GM12891 (cell line): ENCODE results near the gene ADAD2.
"Not testable (repeated sequence)": the region's sequence is repeated elsewhere in the genome, so short reads cannot be mapped to it uniquely, and the experiment has no call there.

Experiments
- DNase-seq: peaks from one replicate; pipeline ENCODE4 v3.0.0; 2011; ENCODE audit warnings: low spot score; ENCODE audit not compliant: insufficient read length
- FAIRE-seq: peaks from 2 replicates; lab custom pipeline; 2011; peaks lifted over from hg19 to GRCh38; lab: Jason Lieb, UNC
- PAX5 ChIP-seq: IDR thresholded peaks from 2 replicates; pipeline ENCODE4 v1.6.1; 2011; ENCODE audit warnings: low read length, moderate library complexity, mild to moderate bottlenecking; ENCODE audit not compliant: insufficient read depth, severe bottlenecking
- POLR2A ChIP-seq: IDR thresholded peaks from 2 replicates; pipeline ENCODE4 v1.6.1; 2011; ENCODE audit warnings: low read depth, low read length, control low read depth
- POLR2AphosphoS5 ChIP-seq: IDR thresholded peaks from 2 replicates; pipeline ENCODE4 v1.6.1; 2011; ENCODE audit warnings: low read depth, low read length, control low read depth
- POU2F2 ChIP-seq: IDR thresholded peaks from 2 replicates; pipeline ENCODE4 v1.6.1; 2011; ENCODE audit warnings: low read depth, mild to moderate bottlenecking, control low read depth, low read length, moderate library complexity
- SPI1 ChIP-seq: IDR thresholded peaks from 2 replicates; pipeline ENCODE4 v1.6.1; 2011; ENCODE audit warnings: low read depth, low read length, control low read depth
- TAF1 ChIP-seq: IDR thresholded peaks from 2 replicates; pipeline ENCODE4 v1.6.1; 2011; ENCODE audit warnings: low read depth, low read length, control low read depth

Gene ADAD2

GRCh38 chr16:84212154-84212553 lies 21.2 kb downstream of the ADAD2 start:
- DNase-seq (no peak), FAIRE-seq (no peak)
- no peak for TF ChIP-seq PAX5
- TF ChIP-seq POU2F2, result no peak
- no peak for TF ChIP-seq SPI1
- no peak for TF ChIP-seq POLR2AphosphoS5
- no peak for TF ChIP-seq TAF1
- no peak for TF ChIP-seq POLR2A

- TF ChIP-seq SPI1 (no peak), PAX5 (no peak), POLR2A (no peak), POLR2AphosphoS5 (no peak), POU2F2 (no peak), TAF1 (no peak)
- no peak for FAIRE-seq
- no peak for DNase-seq
Measured at GRCh38 chr16:84212631-84213030, 21.7 kb downstream of the ADAD2 start.

DNA sequence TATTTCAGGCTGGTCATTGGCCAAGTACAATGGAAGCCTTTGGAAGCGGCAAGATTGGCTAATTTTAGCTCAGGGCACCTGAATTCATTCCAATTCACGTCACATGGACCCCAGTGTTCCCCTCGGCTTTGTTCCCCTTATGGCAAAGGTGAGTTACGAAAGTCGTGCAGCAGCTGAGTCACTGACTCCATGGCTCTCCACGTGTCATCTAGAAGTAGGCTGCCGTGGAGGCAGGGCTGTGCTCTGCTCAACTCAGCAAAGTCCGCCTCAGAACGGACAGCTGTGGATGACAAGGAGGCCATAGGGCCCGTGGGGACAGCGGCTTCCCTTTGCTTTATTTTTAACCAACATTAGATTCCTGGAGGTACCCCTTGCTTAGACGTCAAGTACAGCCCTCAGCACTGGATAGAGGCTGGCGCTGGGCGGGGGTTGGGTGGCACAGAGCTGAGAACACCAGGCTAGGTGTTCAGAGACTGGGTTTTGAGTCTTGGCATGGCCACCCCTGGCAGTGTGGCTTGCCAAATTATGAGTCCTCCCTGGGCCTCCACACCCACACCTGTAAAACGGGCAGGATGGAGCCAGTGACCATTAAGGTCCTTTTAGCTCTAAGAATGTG lies 23.6 kb downstream of the ADAD2 start:
- TF ChIP-seq POLR2A (no peak), POU2F2 (no peak), POLR2AphosphoS5 (no peak), SPI1 (no peak), PAX5 (no peak), TAF1 (no peak)
- FAIRE-seq, result no peak
- DNase-seq, result no peak

GRCh38 chr16:84215531-84215930 lies 24.6 kb downstream of the ADAD2 start:
- DNase-seq, result no peak
- no peak for FAIRE-seq
- no peak for TF ChIP-seq SPI1
- TF ChIP-seq POU2F2, result no peak

- FAIRE-seq, DNase-seq: not testable (repeated sequence)
Measured at GRCh38 chr16:84216144-84216543, 25.2 kb downstream of the ADAD2 start.

- FAIRE-seq (no peak), DNase-seq (no peak)
- TF ChIP-seq SPI1, result no peak
- no peak for TF ChIP-seq TAF1
- no peak for TF ChIP-seq POLR2AphosphoS5
- TF ChIP-seq POLR2A, result no peak
- TF ChIP-seq PAX5, result no peak
- no peak for TF ChIP-seq POU2F2
Measured at GRCh38 chr16:84218176-84218823, 27.3 kb downstream of the ADAD2 start.

DNA sequence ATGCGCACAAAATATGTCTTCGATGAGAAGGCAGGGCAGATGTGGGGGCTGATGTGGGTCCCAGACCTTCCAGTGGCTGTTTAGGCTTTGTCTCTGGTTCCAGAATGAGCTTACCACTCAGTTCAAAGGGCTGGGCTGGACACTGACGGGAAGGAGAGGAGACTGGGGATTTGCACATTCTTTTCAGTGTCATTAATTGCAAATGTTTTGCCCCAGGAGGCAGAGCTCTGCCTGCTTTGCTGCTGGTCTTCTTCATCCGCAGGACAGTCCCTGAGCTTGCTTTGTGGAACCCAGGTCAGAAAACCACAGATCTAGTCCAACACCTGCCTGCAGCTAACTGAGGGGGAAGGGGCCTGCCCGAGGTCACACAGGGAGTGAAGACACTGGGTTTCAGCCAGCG lies 28.0 kb downstream of the ADAD2 start:
- DNase-seq (no peak), FAIRE-seq (no peak)
- TF ChIP-seq POLR2AphosphoS5 (no peak), SPI1 (no peak), TAF1 (no peak), POLR2A (no peak), POU2F2 (no peak), PAX5 (no peak)

DNA sequence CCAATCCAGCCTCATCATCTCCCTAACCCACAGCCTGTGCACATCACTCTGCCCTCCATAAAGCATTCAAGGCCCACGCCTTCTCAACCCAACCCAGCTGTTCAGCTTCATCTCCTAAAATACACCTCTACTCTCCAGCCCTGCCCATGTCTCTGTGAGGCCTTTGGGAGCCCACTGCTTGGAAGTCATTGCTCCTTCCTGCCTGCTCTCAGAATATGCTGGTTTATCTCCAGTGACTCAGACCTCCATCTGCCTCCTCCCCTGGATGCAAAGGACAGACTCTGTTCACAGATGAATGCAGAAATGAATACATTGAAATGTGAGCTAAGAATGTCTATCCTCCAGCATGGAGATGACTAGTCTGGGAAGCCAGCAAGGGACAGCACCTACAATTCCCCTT lies 29.9 kb downstream of the ADAD2 start:
- DNase-seq (no peak), FAIRE-seq (no peak)
- no peak for TF ChIP-seq POLR2A

- TF ChIP-seq SPI1, result no peak
- TF ChIP-seq POLR2AphosphoS5, result no peak
- no peak for TF ChIP-seq PAX5
- TF ChIP-seq TAF1, result no peak
- no peak for TF ChIP-seq POLR2A
- no peak for TF ChIP-seq POU2F2
- no peak for DNase-seq
- no peak for FAIRE-seq
Measured at GRCh38 chr16:84223456-84223855, 32.5 kb downstream of the ADAD2 start.

GRCh38 chr16:84224554-84224953 lies 33.6 kb downstream of the ADAD2 start:
- no peak for TF ChIP-seq TAF1
- TF ChIP-seq POLR2AphosphoS5, result no peak
- no peak for TF ChIP-seq POLR2A
- no peak for TF ChIP-seq SPI1
- no peak for TF ChIP-seq PAX5
- no peak for TF ChIP-seq POU2F2
- no peak for FAIRE-seq
- DNase-seq, result no peak

DNA sequence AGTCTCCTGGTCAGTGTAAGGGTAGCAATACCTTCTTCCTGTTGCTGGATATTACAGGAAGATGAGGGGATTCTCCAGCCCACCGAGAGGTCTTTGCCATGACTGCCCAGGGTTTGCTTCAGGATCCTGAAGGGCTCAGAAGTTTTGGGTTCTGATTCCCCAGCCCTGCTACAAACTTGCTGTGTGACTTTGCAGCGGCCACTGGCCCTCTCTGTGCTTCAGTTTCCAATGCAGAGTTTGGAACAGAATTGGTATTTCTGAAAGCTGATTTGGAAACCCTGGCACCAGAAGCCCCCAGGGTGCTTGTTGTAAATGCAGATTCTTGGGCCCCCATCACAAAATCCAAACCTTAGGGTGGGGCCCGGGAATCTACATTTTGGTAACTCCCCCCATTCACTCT lies 34.2 kb downstream of the ADAD2 start:
- FAIRE-seq (no peak), DNase-seq (no peak)
- TF ChIP-seq SPI1 (no peak), POLR2AphosphoS5 (no peak), TAF1 (no peak), POU2F2 (no peak), POLR2A (no peak), PAX5 (no peak)
